Measurements from ENCODE around the gene TMPRSS9.

DNA sequence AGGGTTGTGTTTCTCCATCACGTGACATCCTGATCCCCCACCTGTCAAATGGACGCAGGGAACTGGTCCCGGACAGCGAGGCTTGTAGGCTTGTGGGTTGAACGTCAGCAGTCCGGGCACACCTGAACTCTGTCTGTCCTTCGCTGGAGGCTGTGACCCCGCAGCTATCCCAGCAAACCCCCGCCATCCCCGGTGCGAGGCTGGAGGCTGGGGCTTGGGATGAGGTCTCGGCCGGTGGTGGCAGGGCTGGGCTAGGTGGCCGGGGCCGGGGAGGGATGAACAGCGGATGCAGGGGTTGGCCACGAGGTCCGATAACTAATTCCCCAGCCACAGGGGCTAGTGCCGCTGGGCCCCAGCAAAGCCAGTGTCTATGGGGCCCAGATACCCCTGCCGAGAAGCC lies 40.5 kb upstream of the TMPRSS9 start:
- TF ChIP-seq, protein P1, sequence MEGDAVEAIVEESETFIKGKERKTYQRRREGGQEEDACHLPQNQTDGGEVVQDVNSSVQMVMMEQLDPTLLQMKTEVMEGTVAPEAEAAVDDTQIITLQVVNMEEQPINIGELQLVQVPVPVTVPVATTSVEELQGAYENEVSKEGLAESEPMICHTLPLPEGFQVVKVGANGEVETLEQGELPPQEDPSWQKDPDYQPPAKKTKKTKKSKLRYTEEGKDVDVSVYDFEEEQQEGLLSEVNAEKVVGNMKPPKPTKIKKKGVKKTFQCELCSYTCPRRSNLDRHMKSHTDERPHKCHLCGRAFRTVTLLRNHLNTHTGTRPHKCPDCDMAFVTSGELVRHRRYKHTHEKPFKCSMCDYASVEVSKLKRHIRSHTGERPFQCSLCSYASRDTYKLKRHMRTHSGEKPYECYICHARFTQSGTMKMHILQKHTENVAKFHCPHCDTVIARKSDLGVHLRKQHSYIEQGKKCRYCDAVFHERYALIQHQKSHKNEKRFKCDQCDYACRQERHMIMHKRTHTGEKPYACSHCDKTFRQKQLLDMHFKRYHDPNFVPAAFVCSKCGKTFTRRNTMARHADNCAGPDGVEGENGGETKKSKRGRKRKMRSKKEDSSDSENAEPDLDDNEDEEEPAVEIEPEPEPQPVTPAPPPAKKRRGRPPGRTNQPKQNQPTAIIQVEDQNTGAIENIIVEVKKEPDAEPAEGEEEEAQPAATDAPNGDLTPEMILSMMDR (conservative IDR thresholded peaks at IDR 0.05; ENCODE audit: low read depth, low read length), result no peak
- TF ChIP-seq EZH2 (IDR thresholded peaks at IDR 0.05; ENCODE audit: borderline replicate concordance, low read depth, low read length, poor library complexity, severe bottlenecking), result no peak
